ENCODE data around the gene CLCN1.
"Not testable (repeated sequence)": the region's sequence is repeated elsewhere in the genome, so short reads cannot be mapped to it uniquely, and the experiment has no call there.

Gene CLCN1

GRCh38 chr7:143387156-143387975 lies 71.5 kb downstream of the CLCN1 start:
- no peak for DNase-seq

GRCh38 chr7:143388051-143388450 lies 72.1 kb downstream of the CLCN1 start:
- DNase-seq = no peak

DNA sequence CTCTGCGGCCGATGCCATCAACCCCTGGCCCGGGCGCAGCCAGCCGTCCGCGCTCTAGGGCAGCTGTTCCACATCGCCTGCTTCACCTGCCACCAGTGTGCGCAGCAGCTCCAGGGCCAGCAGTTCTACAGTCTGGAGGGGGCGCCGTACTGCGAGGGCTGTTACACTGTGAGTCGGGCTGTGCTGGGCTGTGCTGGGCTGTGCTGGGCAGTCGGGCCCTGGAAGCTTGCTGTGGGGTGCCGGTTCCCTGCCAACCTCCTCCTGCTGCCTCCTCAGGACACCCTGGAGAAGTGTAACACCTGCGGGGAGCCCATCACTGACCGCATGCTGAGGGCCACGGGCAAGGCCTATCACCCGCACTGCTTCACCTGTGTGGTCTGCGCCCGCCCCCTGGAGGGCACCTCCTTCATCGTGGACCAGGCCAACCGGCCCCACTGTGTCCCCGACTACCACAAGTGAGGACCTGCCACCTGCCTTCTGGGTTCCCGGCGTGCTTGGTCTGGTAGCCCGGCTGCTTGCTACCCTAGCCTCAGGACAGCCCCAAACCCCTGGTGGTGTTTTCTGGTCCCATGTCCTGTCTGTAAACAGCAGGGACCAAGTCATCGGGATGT lies 72.7 kb downstream of the CLCN1 start:
- no peak for DNase-seq

DNA sequence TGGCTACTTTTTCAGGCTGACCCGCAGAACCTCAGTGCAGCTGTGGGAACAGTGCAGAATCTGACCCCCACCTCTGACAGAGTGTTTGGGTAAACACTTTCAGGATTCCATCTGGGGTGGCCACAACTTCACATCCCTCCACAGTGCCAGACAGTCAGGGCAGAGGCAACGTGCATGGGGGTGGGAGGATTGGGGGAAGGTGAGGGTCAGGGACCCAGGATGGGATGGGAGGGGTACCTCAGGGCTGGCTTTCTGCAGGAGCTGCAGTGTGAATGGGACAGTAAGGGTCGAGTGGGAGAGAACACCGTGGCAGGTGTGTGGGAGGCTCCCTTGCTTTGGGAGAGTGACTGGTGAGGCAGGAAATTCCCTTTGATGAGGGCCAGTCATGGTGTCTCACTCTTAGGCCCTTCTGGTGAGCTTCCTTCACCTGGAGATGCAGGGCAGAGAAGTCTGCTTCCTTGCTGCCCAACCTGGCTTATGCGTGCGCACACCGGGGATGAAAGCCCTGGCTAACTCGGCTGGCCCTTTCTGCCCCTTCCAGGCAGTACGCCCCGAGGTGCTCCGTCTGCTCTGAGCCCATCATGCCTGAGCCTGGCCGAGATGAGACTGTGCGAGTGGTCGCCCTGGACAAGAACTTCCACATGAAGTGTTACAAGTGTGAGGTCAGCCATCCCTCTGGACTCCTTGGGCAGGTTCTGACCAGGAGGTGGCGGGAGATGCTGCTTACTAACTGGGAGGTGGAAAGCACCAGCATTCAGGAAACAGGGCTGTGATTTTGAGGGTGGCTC lies 73.6 kb downstream of the CLCN1 start:
- DNase-seq = no peak

DNA sequence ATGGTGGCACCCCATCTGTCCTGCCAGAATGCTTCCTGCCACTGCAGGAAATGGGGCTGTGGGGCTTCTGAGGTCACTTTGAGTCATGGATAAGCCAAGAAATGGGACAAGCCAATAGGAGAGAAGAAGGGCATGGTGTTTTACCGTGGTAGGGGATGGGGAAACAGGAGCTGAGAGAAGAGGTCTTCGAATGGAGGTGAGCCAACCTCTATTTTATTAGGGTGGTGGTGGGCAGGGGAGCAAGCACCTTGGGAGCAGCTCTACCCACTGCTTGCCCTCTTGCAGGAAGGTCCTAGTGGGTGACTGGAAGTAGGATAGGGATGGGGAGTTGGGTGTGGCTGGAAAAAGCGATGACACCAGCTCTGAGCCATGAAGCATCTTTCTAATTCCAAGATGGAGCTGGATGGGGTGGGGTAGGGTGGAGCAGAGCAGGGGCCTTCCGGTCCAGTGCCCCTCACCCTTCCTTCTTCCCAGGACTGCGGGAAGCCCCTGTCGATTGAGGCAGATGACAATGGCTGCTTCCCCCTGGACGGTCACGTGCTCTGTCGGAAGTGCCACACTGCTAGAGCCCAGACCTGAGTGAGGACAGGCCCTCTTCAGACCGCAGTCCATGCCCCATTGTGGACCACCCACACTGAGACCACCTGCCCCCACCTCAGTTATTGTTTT lies 74.3 kb downstream of the CLCN1 start:
- no peak for DNase-seq

GRCh38 chr7:143390773-143391317 lies 74.9 kb downstream of the CLCN1 start:
- no peak for DNase-seq

DNA sequence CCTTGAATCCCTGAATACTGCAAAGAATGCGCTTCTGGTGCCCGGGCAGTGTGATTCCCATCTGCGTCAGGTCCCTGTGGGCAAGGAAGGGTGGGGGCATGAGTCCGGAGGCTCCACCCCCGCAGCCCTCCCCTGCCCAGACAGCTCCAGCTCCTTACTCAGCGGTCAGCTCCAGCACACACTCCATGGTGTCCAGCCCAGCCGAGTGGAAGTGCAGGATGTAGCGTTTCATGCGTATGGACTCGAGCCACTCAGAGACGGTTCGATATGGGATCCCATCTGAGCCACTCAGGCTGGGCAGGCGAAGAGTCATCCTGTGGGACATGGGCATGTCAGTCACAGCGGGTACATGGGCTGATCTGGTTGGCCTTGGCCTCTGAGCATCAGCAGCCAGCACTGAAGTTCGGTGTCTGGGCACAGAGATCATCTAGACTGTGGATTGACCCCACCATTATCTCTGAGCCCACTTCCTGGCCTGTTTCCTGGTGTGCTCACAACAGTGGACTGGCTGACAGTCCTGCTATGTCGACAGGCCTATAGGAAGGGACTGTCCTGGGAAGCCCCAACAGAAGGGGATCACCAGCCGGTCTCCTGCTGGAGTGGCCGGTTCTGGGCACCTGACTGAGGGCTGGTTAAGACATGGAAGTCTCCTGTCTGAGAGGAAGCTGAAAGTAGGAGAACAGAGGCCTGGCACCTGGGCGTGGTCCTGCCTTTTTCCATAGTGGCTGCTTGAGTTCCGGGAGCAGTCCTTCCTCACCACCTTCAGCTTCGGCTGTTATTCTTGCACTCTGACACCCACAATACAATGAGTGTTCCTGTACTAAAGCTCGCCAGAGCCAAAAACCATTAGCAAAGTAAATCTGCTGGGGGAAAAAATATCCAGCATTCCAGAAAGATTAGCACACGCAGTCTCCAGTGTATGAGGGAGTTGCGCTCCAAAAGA lies 75.8 kb downstream of the CLCN1 start:
- DNase-seq = no peak

GRCh38 chr7:143392427-143392826 lies 76.5 kb downstream of the CLCN1 start:
- not testable (repeated sequence) for DNase-seq

GRCh38 chr7:143392875-143393266 lies 77.0 kb downstream of the CLCN1 start:
- DNase-seq = no peak

- DNase-seq = no peak
These were observed 77.5 kb downstream of the CLCN1 start for GRCh38 chr7:143393267-143394041.

DNA sequence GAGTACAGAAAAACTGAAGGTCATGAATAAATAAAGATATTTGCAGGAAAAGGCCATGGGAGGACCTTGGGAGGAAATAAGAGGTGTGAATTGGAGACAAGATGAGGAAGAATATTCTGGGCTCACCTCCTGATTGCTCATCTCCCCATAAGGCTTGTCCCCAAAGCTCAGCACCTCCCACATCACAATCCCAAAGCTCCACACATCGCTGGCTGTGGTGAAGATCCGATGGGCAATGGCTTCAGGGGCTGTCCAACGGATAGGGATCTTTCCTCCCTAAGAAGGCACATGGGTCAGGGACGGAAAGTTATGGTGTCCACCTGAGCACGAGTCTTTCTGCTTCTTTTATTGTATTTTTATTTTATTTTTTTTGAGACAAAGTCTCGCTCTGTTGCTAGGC lies 78.2 kb downstream of the CLCN1 start:
- DNase-seq = no peak

DNA sequence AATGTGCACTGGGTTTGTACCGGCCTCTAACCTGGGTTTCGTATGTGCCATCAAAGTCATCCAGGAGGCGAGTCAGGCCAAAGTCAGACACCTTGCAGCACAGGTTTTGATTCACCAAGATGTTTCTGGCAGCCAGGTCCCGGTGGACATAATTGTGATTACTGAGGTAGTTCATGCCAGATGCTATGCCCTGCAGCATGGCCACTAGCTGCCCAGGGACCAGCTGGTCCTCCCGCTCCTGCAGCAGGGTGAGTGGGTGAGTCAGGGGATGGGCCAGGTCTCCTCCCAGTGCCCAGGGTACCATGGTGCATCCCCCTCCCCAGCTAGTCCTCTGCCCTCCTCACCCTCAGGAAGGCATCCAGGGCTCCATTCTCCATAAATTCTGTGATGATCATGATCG lies 78.9 kb downstream of the CLCN1 start:
- DNase-seq = no peak

DNA sequence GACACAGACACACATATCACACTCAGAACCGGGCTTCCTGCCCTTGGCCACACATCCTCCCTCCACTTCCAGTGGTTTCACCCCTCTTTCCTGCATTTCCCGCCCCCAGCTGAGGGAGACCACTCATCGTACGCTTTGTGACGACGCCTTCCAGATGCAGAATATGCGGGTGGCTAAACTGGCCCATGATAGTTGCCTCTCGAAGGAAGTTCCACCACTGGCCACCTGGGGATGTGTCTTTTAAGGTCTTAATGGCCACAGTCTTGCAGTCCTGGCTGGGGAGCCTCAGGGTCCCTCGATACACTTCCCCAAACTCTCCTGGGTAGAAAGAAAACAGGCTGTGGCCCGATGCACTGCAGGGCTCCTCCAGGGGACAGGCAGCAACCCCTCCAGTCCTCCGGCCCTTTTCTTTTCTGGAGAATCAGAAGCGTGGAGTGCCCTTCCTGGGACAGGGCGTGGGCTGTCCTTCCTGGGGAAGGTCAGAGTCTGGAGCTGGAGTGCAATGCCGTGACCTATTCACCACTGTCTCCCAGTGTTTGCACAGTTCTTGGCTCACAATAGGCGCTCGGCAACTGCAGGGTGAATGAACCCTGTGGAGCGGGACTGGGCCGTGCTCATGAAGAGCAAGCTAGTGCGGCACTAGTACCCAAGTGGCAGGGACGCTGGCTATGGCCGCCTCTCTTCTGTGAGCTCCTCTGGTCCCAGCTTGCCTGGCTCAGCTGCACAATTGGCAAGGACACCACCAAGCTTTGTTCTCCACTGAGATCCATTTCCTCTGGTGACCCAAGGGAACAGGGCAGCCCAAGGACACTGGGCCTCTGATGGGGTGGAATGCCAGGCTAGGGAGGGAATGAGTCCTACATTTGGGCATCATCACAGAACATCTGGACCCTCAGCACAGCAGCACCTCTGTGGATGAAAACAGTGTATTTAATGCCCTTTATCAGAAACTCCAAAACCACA lies 79.6 kb downstream of the CLCN1 start:
- DNase-seq = no peak

DNA sequence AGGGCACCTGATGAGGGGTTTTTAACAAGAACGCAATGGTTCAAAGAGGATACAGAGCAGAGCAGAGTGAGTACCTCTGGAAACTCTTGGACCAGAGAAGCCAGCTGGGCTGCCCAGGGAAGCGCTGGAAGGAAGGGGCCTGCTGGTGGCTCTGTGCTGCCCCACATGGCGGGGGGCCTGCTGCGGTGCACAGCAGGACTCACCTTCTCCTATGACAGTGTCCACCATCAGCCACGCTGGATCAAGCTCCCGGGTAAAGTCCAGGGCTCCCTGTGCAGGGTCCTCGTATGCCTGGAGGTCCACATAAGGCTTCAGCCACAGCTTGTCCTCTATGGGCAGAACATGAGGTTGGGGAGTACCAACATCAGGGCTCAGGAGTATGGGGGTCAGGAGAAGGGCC lies 80.3 kb downstream of the CLCN1 start:
- no peak for DNase-seq

DNA sequence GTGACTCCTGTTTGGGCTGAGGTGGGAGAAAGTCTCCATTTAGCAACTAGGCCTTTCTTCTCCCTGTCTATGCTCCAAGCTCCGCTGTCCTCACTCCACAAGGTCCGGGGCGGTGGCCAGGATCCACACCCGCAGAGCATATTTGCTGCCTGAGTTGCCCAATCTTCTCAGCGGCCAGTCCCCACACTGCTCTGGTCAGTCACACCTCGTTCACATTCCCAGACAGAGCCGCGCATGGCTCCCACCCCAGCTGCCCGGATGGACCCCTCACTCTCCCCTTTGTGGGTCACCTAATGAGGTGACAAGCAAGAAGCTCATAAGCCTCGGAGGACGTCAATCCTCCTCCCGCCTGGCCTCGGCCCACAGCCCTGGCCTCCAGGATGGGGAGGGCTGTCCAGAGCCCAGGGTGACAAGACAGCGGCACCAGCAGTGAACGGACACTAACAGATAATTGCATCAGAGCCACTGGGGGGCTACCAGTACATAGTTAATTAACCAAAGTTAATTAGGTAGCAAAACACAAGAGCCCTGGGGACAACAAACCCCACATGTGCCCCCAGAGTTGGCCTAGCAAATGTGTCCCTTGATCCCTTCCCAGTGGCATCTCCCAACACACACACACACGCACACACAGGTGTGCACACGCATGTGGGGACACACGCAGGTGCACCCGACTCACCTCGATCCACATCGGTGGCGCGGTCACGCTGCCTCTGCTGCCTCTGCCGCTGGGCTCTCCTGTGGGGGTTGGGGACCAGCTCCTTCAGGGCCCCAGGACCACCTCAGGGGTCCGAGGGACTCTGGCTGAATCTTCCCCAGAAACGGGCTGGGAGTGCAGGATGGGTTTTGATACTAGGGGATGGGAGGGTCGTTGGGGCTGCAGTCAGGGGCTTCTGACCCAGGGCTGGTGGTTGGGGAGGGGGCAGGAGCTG lies 81.0 kb downstream of the CLCN1 start:
- no peak for DNase-seq

DNA sequence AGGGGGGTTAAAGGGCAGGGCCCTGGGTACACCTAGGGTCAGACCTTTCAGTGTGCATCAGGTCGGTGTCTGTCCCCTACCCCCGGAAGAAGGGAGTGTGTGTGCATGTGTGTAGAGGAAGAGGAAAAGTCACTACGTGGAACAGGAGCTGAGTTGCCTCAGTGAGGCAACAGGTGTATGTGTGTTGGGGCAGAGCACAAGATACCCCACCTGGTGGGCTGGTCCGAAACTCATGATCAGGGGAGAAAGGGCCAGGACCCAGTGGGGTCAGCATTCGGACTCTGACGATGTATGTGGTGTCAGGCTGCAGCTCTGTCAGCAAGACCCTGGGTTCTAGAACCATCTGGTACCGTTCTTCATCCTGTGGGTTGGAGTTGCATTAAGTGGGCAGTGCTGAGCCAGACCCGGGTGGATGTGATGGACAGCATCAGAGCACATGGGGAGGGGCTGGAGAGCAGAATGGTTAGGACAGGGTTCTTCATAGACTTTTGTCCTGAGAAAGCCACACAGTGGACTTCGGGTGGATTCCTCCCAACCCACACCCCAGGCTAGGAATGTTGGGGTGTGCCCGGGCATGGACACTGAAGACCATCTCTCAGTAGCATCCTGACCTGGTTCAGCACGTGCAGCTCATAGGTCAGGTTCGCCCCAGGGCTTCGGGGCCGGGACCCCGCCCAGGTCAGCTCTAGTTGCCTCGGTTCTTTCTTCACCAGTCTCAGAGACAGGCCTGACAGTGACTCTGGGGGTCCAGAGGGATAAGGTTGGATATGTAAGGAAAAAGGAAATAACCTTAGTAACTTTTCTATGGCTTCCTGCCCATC lies 82.0 kb downstream of the CLCN1 start:
- DNase-seq = no peak

DNA sequence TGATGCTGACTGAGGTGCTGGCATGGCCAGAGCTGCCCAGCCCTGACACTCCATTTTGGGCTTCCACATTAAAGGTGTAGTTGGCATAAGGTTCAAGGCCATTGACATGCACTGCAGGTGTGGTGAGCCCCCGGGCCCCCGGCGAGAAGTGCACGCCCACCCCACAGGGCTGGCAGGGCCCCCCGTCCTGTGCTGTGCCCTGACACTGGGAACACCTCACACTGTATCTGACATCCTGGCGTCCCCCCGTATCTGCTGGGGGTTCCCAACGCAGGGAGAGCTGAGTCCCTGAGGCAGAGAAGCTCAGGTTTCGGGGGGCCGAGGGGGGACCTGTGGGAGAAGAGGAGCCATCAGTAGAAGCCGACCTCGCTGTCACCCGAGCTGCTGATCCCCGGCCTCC lies 82.7 kb downstream of the CLCN1 start:
- DNase-seq = no peak

DNA sequence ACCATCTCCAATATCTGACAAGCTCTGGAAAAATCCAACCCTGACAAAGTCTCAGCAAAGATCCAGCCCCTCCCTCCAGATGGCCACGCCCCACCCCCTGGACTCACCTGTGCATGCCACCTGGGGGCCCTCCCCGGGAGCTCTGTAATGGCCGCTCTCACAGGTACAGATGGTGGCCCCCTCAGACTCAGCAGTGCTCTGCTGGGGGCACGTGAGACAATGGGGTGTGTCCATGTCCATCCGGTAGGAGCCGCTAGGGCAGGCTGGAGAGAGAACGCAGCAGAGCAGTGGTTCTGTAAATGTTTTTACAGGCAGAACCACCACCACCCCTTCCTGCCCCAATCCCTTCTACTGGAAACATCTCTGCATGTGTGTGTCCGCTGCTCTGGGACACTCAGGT lies 83.2 kb downstream of the CLCN1 start:
- DNase-seq = no peak
